Activated T-cell treated with anti-CD3 and anti-CD28 coated beads, Interleukin-2, amount 50 U/mL, for 48 hours (primary cell): Measurements from ENCODE around the gene RGS11.

ENCODE experiments used
- DNase-seq, 2 experiments: peaks; one replicate each; pipeline ENCODE4 v3.0.0-alpha.2; 2020

Gene RGS11

GRCh38 chr16:296276-296675 lies 20.5 kb upstream of the RGS11 start:
- DNase-seq: no peak

- DNase-seq: no peak
Observed at GRCh38 chr16:293043-293775, 17.5 kb upstream of the RGS11 start.

GRCh38 chr16:291539-291938 lies 15.8 kb upstream of the RGS11 start:
- no peak for DNase-seq

GRCh38 chr16:290681-291405 lies 15.1 kb upstream of the RGS11 start:
- DNase-seq: no peak

- DNase-seq: no peak
Observed at GRCh38 chr16:290015-290680, 14.4 kb upstream of the RGS11 start.

- no peak for DNase-seq
Observed at GRCh38 chr16:289395-289997, 13.8 kb upstream of the RGS11 start.

- DNase-seq: no peak
Observed at GRCh38 chr16:287981-288920, 12.5 kb upstream of the RGS11 start.

GRCh38 chr16:287298-287811 lies 11.6 kb upstream of the RGS11 start:
- DNase-seq: no peak

DNA sequence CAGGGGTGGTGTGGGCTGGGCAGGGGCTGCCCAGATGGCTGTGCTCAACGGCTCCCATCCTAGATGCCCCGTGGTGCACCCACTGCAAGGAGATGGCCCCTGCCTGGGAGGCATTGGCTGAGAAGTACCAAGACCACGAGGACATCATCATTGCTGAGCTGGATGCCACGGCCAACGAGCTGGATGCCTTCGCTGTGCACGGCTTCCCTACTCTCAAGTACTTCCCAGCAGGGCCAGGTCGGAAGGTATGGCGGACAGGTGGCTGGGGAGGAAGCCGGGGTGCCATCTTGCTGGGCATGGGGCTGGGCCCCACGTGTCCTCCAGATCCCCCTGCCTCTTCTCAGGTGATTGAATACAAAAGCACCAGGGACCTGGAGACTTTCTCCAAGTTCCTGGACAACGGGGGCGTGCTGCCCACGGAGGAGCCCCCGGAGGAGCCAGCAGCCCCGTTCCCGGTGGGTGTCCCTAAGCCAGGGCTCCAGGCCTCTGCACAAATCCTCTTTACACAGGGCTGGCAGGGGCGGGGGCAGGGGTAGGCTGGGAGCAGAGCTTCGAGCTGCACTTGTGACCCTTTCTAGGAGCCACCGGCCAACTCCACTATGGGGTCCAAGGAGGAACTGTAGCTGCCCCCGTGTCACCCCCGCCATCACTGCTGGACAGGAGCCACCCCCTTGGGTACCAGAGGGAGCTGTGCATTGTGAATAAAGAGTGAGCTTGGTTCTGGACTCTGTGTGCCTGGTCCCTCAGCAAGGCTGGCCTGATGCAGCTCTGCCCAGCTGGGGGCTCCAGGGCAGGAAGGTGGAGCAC lies 10.9 kb upstream of the RGS11 start:
- DNase-seq: no peak

DNA sequence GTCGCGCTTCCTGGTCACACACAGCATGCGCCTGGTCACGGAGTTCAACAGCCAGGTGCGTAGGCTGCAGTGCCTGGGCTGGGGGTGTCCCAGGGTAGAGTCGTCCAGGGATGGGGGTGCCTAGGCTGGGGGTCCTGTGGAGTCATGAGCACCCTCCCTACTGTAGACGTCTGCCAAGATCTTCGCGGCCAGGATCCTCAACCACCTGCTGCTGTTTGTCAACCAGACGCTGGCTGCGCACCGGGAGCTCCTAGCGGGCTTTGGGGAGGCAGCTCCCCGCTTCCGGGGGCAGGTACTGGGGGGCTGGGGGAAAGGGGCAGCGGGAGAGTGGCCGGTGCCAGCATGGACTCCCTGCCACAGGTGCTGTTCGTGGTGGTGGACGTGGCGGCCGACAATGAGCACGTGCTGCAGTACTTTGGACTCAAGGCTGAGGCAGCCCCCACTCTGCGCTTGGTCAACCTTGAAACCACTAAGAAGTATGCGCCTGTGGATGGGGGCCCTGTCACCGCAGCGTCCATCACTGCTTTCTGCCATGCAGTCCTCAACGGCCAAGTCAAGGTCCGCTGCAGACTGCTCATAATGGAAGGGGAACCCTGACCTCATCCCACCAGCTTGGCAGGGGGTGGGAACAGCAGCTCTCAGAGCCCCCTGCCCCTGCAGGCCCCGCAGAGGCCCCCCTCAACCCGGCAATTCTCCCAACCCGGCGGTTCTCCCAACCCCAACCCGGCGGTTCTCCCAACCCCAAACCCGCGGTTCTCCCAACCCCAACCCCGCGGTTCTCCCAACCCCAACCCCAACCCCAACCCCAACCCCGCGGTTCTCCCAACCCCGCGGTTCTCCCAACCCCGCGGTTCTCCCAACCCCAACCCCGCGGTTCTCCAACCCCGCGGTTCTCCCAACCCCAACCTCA lies 9.7 kb upstream of the RGS11 start:
- DNase-seq: no peak

DNA sequence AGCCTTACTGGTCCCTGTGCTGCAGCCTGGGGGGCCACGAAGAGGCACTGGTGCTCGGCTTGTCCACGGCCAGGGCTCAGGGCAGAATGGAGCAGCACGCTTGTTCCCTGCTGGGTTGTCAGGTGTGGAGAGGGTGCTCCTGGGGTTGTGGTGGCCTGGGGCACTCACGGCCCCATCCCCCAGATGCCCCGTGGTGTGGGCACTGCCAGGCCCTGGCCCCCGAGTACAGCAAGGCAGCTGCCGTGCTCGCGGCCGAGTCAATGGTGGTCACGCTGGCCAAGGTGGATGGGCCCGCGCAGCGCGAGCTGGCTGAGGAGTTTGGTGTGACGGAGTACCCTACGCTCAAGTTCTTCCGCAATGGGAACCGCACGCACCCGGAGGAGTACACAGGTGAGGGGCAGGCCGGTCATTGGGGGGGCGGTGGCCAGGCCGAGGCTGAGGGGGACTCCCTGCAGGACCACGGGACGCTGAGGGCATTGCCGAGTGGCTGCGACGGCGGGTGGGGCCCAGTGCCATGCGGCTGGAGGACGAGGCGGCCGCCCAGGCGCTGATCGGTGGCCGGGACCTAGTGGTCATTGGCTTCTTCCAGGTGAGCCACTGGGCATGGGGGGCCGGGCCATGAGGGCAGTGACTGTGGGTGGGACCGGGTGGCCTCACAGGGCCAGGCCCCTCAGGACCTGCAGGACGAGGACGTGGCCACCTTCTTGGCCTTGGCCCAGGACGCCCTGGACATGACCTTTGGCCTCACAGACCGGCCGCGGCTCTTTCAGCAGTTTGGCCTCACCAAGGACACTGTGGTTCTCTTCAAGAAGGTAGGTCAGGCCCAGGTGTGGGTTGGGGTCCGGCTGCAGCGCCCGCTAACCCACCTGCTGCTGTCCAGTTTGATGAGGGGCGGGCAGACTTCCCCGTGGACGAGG lies 8.7 kb upstream of the RGS11 start:
- DNase-seq: no peak

DNA sequence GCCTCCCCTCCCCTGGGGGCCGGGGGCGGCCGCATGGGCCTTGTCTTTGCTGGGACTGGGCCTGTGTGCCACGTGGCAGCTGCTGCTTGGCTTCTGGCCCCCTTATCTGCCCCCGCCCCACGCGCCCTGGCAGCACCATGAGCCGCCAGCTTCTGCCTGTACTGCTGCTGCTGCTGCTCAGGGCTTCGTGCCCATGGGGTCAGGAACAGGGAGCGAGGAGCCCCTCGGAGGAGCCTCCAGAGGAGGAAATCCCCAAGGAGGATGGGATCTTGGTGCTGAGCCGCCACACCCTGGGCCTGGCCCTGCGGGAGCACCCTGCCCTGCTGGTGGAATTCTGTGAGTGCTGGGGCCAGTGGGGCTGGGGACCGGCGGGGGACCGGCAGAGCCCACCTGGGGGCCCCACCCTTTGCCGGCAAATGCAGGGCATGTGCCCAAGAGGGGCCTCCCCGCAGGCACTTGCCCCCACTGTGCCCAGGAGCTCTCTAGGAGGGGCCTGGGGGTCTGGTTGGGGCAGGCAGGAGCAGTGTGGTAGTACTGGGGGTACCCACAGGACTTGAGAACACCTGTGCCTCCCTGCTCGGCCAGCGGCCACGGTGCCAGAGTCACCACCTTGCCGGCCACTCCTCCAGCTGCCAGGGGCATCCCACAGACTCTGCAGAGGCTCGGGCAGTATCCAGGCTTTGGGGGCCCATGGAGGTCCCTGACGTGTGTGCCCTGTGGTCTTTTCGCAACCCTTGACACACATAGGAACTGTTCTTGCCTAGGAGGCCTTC lies 7.5 kb upstream of the RGS11 start, which contains the start of gene PDIA2:
Gene PDIA2, plus strand, starts transcription at position 132 of the 773 bp plus-strand sequence. Its CDS starts 6 bp downstream, at position 138.
- no peak for DNase-seq

- DNase-seq: no peak
Observed at GRCh38 chr16:282491-282890, 6.7 kb upstream of the RGS11 start.

GRCh38 chr16:281660-282255 lies 6.0 kb upstream of the RGS11 start:
- no peak for DNase-seq

- DNase-seq: no peak
Observed at GRCh38 chr16:280991-281659, 5.4 kb upstream of the RGS11 start.

DNA sequence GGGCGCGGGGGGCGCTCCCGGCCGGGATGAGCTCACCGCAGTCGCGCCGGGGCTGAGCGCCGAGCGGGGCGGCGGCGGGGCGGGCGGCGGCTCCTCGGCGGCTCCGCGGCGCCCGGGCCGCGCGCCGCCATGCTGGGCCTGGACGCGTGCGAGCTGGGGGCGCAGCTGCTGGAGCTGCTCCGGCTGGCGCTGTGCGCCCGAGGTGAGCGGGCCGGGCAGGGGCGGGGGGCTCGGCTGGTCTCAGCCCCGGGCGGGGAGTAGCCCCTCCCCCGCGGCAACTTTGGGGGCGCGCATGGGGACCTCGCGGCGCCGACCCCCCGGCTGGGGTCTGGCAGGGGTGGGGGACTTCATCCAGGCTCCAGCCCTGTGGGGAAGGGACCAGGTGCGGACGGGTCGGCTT lies 4.8 kb upstream of the RGS11 start, which contains the start of gene ARHGDIG:
Gene ARHGDIG, plus strand, starts transcription at position 40 of the 400 bp plus-strand sequence. Its CDS starts 90 bp downstream, at position 130.
- DNase-seq: no peak

- DNase-seq: no peak
Observed at GRCh38 chr16:280005-280460, 4.3 kb upstream of the RGS11 start.
